NB4 (cell line): ENCODE measurements around the gene GTF2F2.

ENCODE experiments used
- POLR2A ChIP-seq: IDR thresholded peaks from 2 replicates; pipeline ENCODE4 v1.6.1; 2011; ENCODE audit warnings: mild to moderate bottlenecking; ENCODE audit not compliant: insufficient read length; ENCODE audit errors: extremely low read depth
- TF ChIP-seq, protein P1 (sequence below): IDR thresholded peaks from one replicate; pipeline ENCODE4 v1.5.1; 2012; ENCODE audit warnings: low read depth, low read length
- TF ChIP-seq, protein P2 (sequence below): IDR thresholded peaks from 2 replicates; pipeline ENCODE4 v1.6.1; 2011; ENCODE audit warnings: low read depth, low read length

DNA sequence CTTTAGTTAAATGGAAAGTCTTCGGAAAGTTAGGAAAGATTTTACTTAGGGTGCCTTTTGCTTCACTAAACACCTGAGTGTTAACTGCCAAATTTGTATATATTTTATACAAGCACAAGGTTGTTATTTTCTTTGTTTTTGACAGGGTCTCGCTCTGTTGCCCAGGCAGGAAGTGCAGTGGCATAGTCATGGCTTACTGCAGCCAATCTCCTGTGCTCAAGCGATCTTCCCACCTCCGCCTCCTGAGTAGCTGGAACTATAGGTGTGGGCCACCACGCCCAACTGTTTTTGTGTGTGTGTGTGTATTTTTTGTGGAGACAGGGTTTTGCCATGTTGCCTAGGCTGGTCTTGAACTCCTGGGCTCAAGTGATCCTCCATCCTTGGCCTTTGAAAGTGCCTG lies 64.4 kb downstream of the GTF2F2 start:
- TF ChIP-seq, protein P1, sequence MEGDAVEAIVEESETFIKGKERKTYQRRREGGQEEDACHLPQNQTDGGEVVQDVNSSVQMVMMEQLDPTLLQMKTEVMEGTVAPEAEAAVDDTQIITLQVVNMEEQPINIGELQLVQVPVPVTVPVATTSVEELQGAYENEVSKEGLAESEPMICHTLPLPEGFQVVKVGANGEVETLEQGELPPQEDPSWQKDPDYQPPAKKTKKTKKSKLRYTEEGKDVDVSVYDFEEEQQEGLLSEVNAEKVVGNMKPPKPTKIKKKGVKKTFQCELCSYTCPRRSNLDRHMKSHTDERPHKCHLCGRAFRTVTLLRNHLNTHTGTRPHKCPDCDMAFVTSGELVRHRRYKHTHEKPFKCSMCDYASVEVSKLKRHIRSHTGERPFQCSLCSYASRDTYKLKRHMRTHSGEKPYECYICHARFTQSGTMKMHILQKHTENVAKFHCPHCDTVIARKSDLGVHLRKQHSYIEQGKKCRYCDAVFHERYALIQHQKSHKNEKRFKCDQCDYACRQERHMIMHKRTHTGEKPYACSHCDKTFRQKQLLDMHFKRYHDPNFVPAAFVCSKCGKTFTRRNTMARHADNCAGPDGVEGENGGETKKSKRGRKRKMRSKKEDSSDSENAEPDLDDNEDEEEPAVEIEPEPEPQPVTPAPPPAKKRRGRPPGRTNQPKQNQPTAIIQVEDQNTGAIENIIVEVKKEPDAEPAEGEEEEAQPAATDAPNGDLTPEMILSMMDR, result no peak
- TF ChIP-seq POLR2A, result no peak
- TF ChIP-seq, protein P2, sequence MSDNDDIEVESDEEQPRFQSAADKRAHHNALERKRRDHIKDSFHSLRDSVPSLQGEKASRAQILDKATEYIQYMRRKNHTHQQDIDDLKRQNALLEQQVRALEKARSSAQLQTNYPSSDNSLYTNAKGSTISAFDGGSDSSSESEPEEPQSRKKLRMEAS, result no peak
